GM23248 (cell line): ENCODE results near the gene ACIN1. TPM values are rescaled to one million over a fixed set of nuclear protein-coding genes. Genes with fewer than 3 reads are reported as not detected.
A peak's percentile ranks its signal among the peaks of the same experiment; 100 is the strongest.

Source experiments
- DNase-seq: peaks from one replicate; pipeline ENCODE4 v3.0.0-alpha.2; 2015
- H2AFZ ChIP-seq: fragments of 200-600 bp; sonication (generic); 2 replicates; pipeline ENCODE4 v1.6.1; 2016; ENCODE audit warnings: antibody characterized with exemption
- H3F3A ChIP-seq: fragments of 200-600 bp; sonication (generic); 2 replicates; pipeline ENCODE4 v1.6.1; 2016; ENCODE audit warnings: mild to moderate bottlenecking, antibody characterized with exemption, mixed run types; ENCODE audit not compliant: insufficient read depth
- H3K27ac ChIP-seq: fragments of 200-600 bp; sonication (generic); 2 replicates; pipeline ENCODE4 v1.5.1; 2016; ENCODE audit warnings: mild to moderate bottlenecking
- H3K27me3 ChIP-seq: fragments of 200-600 bp; sonication (generic); replicated peaks from 2 replicates; pipeline ENCODE4 v1.6.1; 2016; ENCODE audit warnings: mild to moderate bottlenecking; ENCODE audit not compliant: insufficient read depth
- H3K36me3 ChIP-seq: fragments of 200-600 bp; sonication (generic); 2 replicates; pipeline ENCODE4 v1.6.1; 2016; ENCODE audit warnings: low read depth, mild to moderate bottlenecking
- H3K4me1 ChIP-seq: fragments of 200-600 bp; sonication (generic); 2 replicates; pipeline ENCODE4 v1.6.1; 2016; ENCODE audit warnings: mild to moderate bottlenecking; ENCODE audit not compliant: insufficient read depth
- H3K4me2 ChIP-seq: fragments of 200-600 bp; sonication (generic); one replicate; pipeline ENCODE4 v1.6.1; 2016; ENCODE audit warnings: mild to moderate bottlenecking; ENCODE audit not compliant: unreplicated experiment
- H3K4me3 ChIP-seq: fragments of 200-600 bp; sonication (generic); 2 replicates; pipeline ENCODE4 v1.5.1; 2016; ENCODE audit warnings: mild to moderate bottlenecking
- H3K79me2 ChIP-seq: fragments of 200-600 bp; sonication (generic); 2 replicates; pipeline ENCODE4 v1.6.1; 2016; ENCODE audit warnings: mild to moderate bottlenecking; ENCODE audit not compliant: insufficient read depth
- H3K9ac ChIP-seq: fragments of 200-600 bp; sonication (generic); 2 replicates; pipeline ENCODE4 v1.6.1; 2016; ENCODE audit warnings: mild to moderate bottlenecking
- H3K9me2 ChIP-seq: fragments of 200-600 bp; sonication (generic); 2 replicates; pipeline ENCODE4 v1.6.1; 2016; ENCODE audit warnings: mixed run types, mild to moderate bottlenecking, moderate library complexity; ENCODE audit not compliant: insufficient read depth
- H3K9me3 ChIP-seq: fragments of 200-600 bp; sonication (generic); one replicate; pipeline ENCODE4 v1.6.1; 2017; ENCODE audit warnings: low read depth
- H4K20me1 ChIP-seq: fragments of 200-600 bp; sonication (generic); 2 replicates; pipeline ENCODE4 v1.6.0; 2016; ENCODE audit not compliant: insufficient read depth
- EZH2 ChIP-seq: fragments of 200-600 bp; sonication (generic); IDR thresholded peaks from 2 replicates; pipeline ENCODE4 v1.6.1; 2018; ENCODE audit warnings: antibody characterized with exemption, mild to moderate bottlenecking; ENCODE audit not compliant: insufficient read depth, poor library complexity, severe bottlenecking
- EZH2phosphoT487 ChIP-seq: fragments of 200-600 bp; sonication (generic); IDR thresholded peaks from 2 replicates; pipeline ENCODE4 v1.6.1; 2018; ENCODE audit warnings: antibody characterized with exemption, moderate library complexity, mild to moderate bottlenecking, low read depth; ENCODE audit not compliant: insufficient read depth
- WGBS, 2 experiments: methylation state at CpG; one replicate each; pipeline ENCODE4 v1.1.6; 2015 to 2017; ENCODE audit warnings: low lambda C conversion rate in 2 of 2, low coverage in 1 of 2; ENCODE audit errors: missing lambda C conversion rate in 2 of 2; 5-methylcytosine and 5-hydroxymethylcytosine counted together
- in situ Hi-C: fragments of 300-500 bp; cut with MboI; formaldehyde crosslinking; loops from 2 replicates; pipeline ENCODE4 v1.15.0; 2020
- polyA plus RNA-seq: library from polyadenylated mRNA; unstranded; fragments of >200 nt; fragmentation: Nextera tagmentation; extraction: Ambion mirVana; gene quantifications from 2 replicates; pipeline ENCODE4 v1.2.1, GENCODE V29; 2016
- total RNA-seq: library from RNA; depleted of rRNA; stranded (reverse); fragments of >200 nt; shearing (Covaris generic); gene quantifications from 2 replicates; pipeline ENCODE4 v1.2.3, GENCODE V29; 2014

ACIN1 gene
- total and polyA plus RNA-seq, 2 experiments from 2014 or later, result 35.5 to 63.7 TPM

GRCh38 chr14:23078692-23079116, 16.2 kb downstream of the ACIN1 start:
- Histone ChIP-seq H3K79me2 (peaks cover 71% of the 10 kb centered on the region), H3K9me2 (no peaks in the 10 kb centered on the region), H3K4me3 (peak overlapping the region; percentile 36), H3K4me1 (peaks cover 45% of the 10 kb centered on the region), H3K36me3 (peaks cover 69% of the 10 kb centered on the region), H2AFZ (no peak overlapping the region), H3K4me2 (peak overlapping the region; percentile 75), H3K9ac (peak overlapping the region; percentile 79), H4K20me1 (no peaks in the 10 kb centered on the region), H3K27me3 (no peaks in the 10 kb centered on the region), H3F3A (peaks cover 58% of the 10 kb centered on the region), H3K9me3 (no peaks in the 10 kb centered on the region), H3K27ac (peak overlapping the region; percentile 96)
- 0% methylated on average over 2 of the region's 2 CpGs for WGBS, 2 experiments
- DNase-seq, result peak; percentile 98
- in situ Hi-C loops, result no loop called here
- TF ChIP-seq EZH2phosphoT487, result no peak
- no peak for TF ChIP-seq EZH2

GRCh38 chr14:23077962-23078361, 17.0 kb downstream of the ACIN1 start:
- peak overlapping the region; percentile 27 for H3K4me3 ChIP-seq
- H3K9me3 ChIP-seq, result no peaks in the 10 kb centered on the region
- in situ Hi-C loops, result no loop called here
- peak overlapping the region; percentile 68 for H3K4me2 ChIP-seq
- H3K9me2 ChIP-seq, result no peaks in the 10 kb centered on the region
- WGBS, 2 experiments, result 49 to 56% methylated on average over 5 of the region's 5 CpGs
- peaks cover 71% of the 10 kb centered on the region for H3K79me2 ChIP-seq
- H3K4me1 ChIP-seq, result peaks cover 45% of the 10 kb centered on the region
- no peaks in the 10 kb centered on the region for H3K27me3 ChIP-seq
- peak overlapping the region; percentile 79 for H3K9ac ChIP-seq
- DNase-seq, result peak; percentile 35
- TF ChIP-seq EZH2, result no peak
- no peak for TF ChIP-seq EZH2phosphoT487
- no peak overlapping the region for H2AFZ ChIP-seq
- peaks cover 65% of the 10 kb centered on the region for H3K36me3 ChIP-seq
- H4K20me1 ChIP-seq, result no peaks in the 10 kb centered on the region
- H3K27ac ChIP-seq, result peak overlapping the region; percentile 96
- H3F3A ChIP-seq, result peaks cover 65% of the 10 kb centered on the region

GRCh38 chr14:23076785-23077408, 18.0 kb downstream of the ACIN1 start:
- peak; percentile 59 for DNase-seq
- in situ Hi-C loops, result no loop called here
- Histone ChIP-seq H3K4me3 (no peak overlapping the region), H3K9me3 (no peaks in the 10 kb centered on the region), H2AFZ (no peak overlapping the region), H3K79me2 (peaks cover 71% of the 10 kb centered on the region), H3K9ac (peak overlapping the region; percentile 79; the same call in 1 of the 2 replicates), H3F3A (peaks cover 71% of the 10 kb centered on the region), H3K4me1 (peaks cover 49% of the 10 kb centered on the region), H3K9me2 (no peaks in the 10 kb centered on the region), H3K36me3 (peaks cover 58% of the 10 kb centered on the region), H4K20me1 (no peaks in the 10 kb centered on the region), H3K27ac (peak overlapping the region; percentile 96; the same call in 1 of the 2 replicates), H3K4me2 (no peak overlapping the region), H3K27me3 (no peaks in the 10 kb centered on the region)
- WGBS, 2 experiments, result 61 to 67% methylated on average over 5 of the region's 5 CpGs
- no peak for TF ChIP-seq EZH2

- H3K9me3 ChIP-seq, result no peaks in the 10 kb centered on the region
- no peak for DNase-seq
- in situ Hi-C loops, result no loop called here
- H3K9ac ChIP-seq, result no peak overlapping the region
- H3K36me3 ChIP-seq, result peaks cover 38% of the 10 kb centered on the region
- WGBS, 2 experiments, result 97 to 100% methylated on average over 1 of the region's 1 CpG
- no peak overlapping the region for H2AFZ ChIP-seq
- no peaks in the 10 kb centered on the region for H4K20me1 ChIP-seq
- peaks cover 81% of the 10 kb centered on the region for H3K79me2 ChIP-seq
- H3K27me3 ChIP-seq, result no peaks in the 10 kb centered on the region
- no peak overlapping the region for H3K4me2 ChIP-seq
- peaks cover 37% of the 10 kb centered on the region for H3K4me1 ChIP-seq
- no peak overlapping the region for H3K4me3 ChIP-seq
- H3F3A ChIP-seq, result peaks cover 62% of the 10 kb centered on the region
- no peak overlapping the region for H3K27ac ChIP-seq
- H3K9me2 ChIP-seq, result no peaks in the 10 kb centered on the region
- TF ChIP-seq EZH2 (no peak), EZH2phosphoT487 (no peak)
Measured at GRCh38 chr14:23074906-23075305, 20.0 kb downstream of the ACIN1 start.
